BJ (cell line): ENCODE data around the gene RNF44. TPM values are rescaled to one million over a fixed set of nuclear protein-coding genes. Genes with fewer than 3 reads are reported as not detected.

Source experiments
- CTCF ChIA-PET: fragments of 350-600 bp; formaldehyde crosslinking; extraction: SDS; loops from one replicate; lab custom pipeline; 2021; ENCODE audit warnings: antibody characterized with exemption, inconsistent platforms; lab: Yijun Ruan, JAX
- POLR2A ChIA-PET: fragments of 300-600 bp; sonication (Branson Sonifier 250); formaldehyde crosslinking; extraction: SDS; loops from one replicate; lab custom pipeline; 2021; ENCODE audit warnings: antibody characterized with exemption; lab: Charles Lee
- DNase-seq: peaks from one replicate; pipeline ENCODE4 v3.0.0-alpha.2; 2011; ENCODE audit warnings: low read depth
- H3K27me3 ChIP-seq: 2 replicates; pipeline ENCODE4 v1.6.0; 2011; ENCODE audit warnings: low read length; ENCODE audit not compliant: control insufficient read depth, insufficient read depth
- H3K36me3 ChIP-seq: 2 replicates; pipeline ENCODE4 v1.5.1; 2011; ENCODE audit warnings: low read length; ENCODE audit not compliant: control insufficient read depth, insufficient read depth
- H3K4me3 ChIP-seq: 2 replicates; pipeline ENCODE4 v1.5.1; 2011; ENCODE audit warnings: low read depth, mild to moderate bottlenecking, control low read depth, low read length
- polyA plus RNA-seq: library from polyadenylated mRNA; depleted of rRNA; stranded (reverse); fragments of >200 nt; gene quantifications from 2 replicates; pipeline ENCODE4 v1.2.3, GENCODE V29; 2011; rRNA removed
- small RNA-seq: library from RNA; depleted of rRNA; stranded (forward); fragments of <200 nt; gene quantifications from one replicate; pipeline ENCODE3, GENCODE V24; 2012; ENCODE audit warnings: low replicate concordance, low read depth; ENCODE audit not compliant: insufficient read length
- TF ChIP-seq, protein P1 (sequence below): IDR thresholded peaks from 2 replicates; pipeline ENCODE4 v1.5.1; 2011; ENCODE audit warnings: low read depth, mild to moderate bottlenecking, control low read depth, inconsistent platforms, low read length, moderate library complexity; ENCODE audit not compliant: insufficient read depth

The RNF44 gene
- polyA plus RNA-seq, 1 experiment = 6.0 TPM

DNA sequence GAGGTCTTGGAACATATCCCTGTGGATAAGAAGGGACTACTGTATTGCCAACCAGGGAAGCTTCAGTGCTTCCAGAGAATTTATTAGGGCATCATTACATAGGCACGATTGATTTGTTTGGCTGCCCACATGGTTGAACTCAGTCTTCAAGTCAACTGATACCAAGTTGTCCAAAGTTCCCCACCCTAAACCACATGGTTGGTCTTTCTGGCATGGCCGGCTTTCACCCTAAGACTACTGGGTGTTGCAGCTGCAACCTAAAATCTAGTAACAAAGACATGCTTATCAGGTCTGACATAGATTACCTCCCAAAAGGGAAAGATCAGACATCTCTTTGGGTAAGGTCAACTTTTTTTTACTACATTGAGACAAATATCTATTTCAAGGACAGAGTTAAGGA lies 52.0 kb downstream of the RNF44 start:
- CTCF ChIA-PET = interaction anchor here (1.0 to 2.2 kb wide), 2 partner anchors 37 to 70 kb away, joined by 3 to 8 read pairs; partner anchors contain the start of gene FAF2

DNA sequence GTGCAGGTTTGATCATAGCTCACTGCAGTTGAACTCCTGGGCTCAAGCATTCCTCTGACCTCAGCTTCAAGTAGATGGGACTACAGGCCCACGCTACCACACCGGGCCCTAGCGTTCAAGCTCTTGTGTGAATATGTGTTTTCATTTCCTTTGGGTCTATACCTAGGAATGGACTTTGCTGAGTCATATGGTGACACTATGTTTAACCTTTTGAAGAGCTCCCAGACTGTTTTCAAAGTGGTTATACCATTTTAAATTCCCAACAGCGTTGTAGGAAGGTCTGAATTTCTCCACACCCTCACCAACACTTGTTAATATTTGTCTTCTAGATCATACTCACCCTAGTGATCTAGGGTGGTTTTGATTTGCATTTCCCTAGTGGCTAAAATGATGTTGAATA lies 55.5 kb downstream of the RNF44 start:
- Histone ChIP-seq H3K27me3 (no peaks in the 10 kb centered on the region), H3K36me3 (peaks cover 11% of the 10 kb centered on the region), H3K4me3 (no peak overlapping the region)
- ChIA-PET POLR2A (no interaction called here), CTCF (no interaction called here)
- TF ChIP-seq, protein P1, sequence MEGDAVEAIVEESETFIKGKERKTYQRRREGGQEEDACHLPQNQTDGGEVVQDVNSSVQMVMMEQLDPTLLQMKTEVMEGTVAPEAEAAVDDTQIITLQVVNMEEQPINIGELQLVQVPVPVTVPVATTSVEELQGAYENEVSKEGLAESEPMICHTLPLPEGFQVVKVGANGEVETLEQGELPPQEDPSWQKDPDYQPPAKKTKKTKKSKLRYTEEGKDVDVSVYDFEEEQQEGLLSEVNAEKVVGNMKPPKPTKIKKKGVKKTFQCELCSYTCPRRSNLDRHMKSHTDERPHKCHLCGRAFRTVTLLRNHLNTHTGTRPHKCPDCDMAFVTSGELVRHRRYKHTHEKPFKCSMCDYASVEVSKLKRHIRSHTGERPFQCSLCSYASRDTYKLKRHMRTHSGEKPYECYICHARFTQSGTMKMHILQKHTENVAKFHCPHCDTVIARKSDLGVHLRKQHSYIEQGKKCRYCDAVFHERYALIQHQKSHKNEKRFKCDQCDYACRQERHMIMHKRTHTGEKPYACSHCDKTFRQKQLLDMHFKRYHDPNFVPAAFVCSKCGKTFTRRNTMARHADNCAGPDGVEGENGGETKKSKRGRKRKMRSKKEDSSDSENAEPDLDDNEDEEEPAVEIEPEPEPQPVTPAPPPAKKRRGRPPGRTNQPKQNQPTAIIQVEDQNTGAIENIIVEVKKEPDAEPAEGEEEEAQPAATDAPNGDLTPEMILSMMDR = no peak
- no peak for DNase-seq

More for the DNA sequence above, 52.0 kb downstream of the RNF44 start:
- Histone ChIP-seq H3K36me3 (peaks cover 14% of the 10 kb centered on the region), H3K4me3 (no peak overlapping the region), H3K27me3 (no peaks in the 10 kb centered on the region)
- no peak for DNase-seq
- POLR2A ChIA-PET = no interaction called here
- TF ChIP-seq, protein P1 = no peak

Small RNA genes within 50 kb of the gene (small RNA-seq; reads per million reads assigned to genes)
- gene RF00019 (not detected), gene RN7SL684P (not detected)

Other genes with a start within 250 kb of the RNF44 start
- gene KIAA1191, start 175.6 kb downstream of the RNF44 start, polyA plus RNA-seq = 119 and 171 TPM in 2 replicates
- gene ARL10, start 171.9 kb downstream of the RNF44 start, polyA plus RNA-seq = 3.2 and 4.8 TPM in 2 replicates
- 35.9 and 36.8 TPM in 2 replicates for gene NOP16, start 148.8 kb downstream of the RNF44 start, polyA plus RNA-seq
- 104 and 118 TPM in 2 replicates for gene HIGD2A, start 148.7 kb downstream of the RNF44 start, polyA plus RNA-seq
- gene CLTB, start 120.9 kb downstream of the RNF44 start, polyA plus RNA-seq = 122 and 141 TPM in 2 replicates
- gene FAF2, start 89.0 kb downstream of the RNF44 start, polyA plus RNA-seq = 36.9 and 52.2 TPM in 2 replicates
- gene CDHR2, start 11.9 kb upstream of the RNF44 start, polyA plus RNA-seq = not detected in 2 replicates
- 1.9 and 2.4 TPM in 2 replicates for gene GPRIN1, start 72.8 kb upstream of the RNF44 start, polyA plus RNA-seq
- gene SNCB, start 93.1 kb upstream of the RNF44 start, polyA plus RNA-seq = not detected in 2 replicates
- not detected in 2 replicates for gene EIF4E1B, start 93.3 kb upstream of the RNF44 start, polyA plus RNA-seq
- 50.4 and 65.8 TPM in 2 replicates for gene TSPAN17, start 110.1 kb upstream of the RNF44 start, polyA plus RNA-seq